ENCODE measurements around the gene IFI27.

The IFI27 gene

GRCh38 chr14:94113908-94114588 is 3.5 kb downstream of the IFI27 start:
- Histone ChIP-seq H3K9me3 (peaks cover 2% of the 10 kb centered on the region), H3K4me1 (0 out of 2 replicates have a peak, but pooled peaks cover 7% of the 10 kb centered on the region), H3K36me3 (no peaks in the 10 kb centered on the region), H3K9ac (no peak overlapping the region), H3K4me3 (no peak overlapping the region), H3K27me3 (no peaks in the 10 kb centered on the region), H3K27ac (no peak overlapping the region), H4K20me1 (no peaks in the 10 kb centered on the region), H3K4me2 (no peak overlapping the region)
- no peak for TF ChIP-seq Cebpa-rat (IDR thresholded peaks at IDR 0.05)

GRCh38 chr14:94114589-94115057 is 4.1 kb downstream of the IFI27 start:
- Histone ChIP-seq H3K4me2 (no peak overlapping the region), H3K36me3 (no peaks in the 10 kb centered on the region), H3K4me1 (0 out of 2 replicates have a peak, but pooled peaks cover 7% of the 10 kb centered on the region), H3K4me3 (no peak overlapping the region), H3K27ac (no peak overlapping the region), H3K27me3 (no peaks in the 10 kb centered on the region), H4K20me1 (no peaks in the 10 kb centered on the region), H3K9ac (no peak overlapping the region), H3K9me3 (peaks cover 7% of the 10 kb centered on the region)
- TF ChIP-seq Cebpa-rat (IDR thresholded peaks at IDR 0.05), result no peak

GRCh38 chr14:94115058-94115591 is 4.6 kb downstream of the IFI27 start:
- Histone ChIP-seq H3K4me3 (no peak overlapping the region), H3K9me3 (peaks cover 12% of the 10 kb centered on the region), H3K4me1 (0 out of 2 replicates have a peak, but pooled peaks cover 7% of the 10 kb centered on the region), H3K9ac (no peak overlapping the region), H3K36me3 (no peaks in the 10 kb centered on the region), H4K20me1 (no peaks in the 10 kb centered on the region), H3K27me3 (no peaks in the 10 kb centered on the region), H3K27ac (no peak overlapping the region), H3K4me2 (no peak overlapping the region)
- TF ChIP-seq Cebpa-rat (IDR thresholded peaks at IDR 0.05), result no peak

- H3K4me1 ChIP-seq, result 0 out of 2 replicates have a peak, but pooled peaks cover 7% of the 10 kb centered on the region
- TF ChIP-seq Cebpa-rat (IDR thresholded peaks at IDR 0.05), result no peak
- no peaks in the 10 kb centered on the region for H3K36me3 ChIP-seq
- H3K4me3 ChIP-seq, result no peak overlapping the region
- peaks cover 17% of the 10 kb centered on the region for H3K9me3 ChIP-seq
- H4K20me1 ChIP-seq, result no peaks in the 10 kb centered on the region
- no peak overlapping the region for H3K4me2 ChIP-seq
- no peaks in the 10 kb centered on the region for H3K27me3 ChIP-seq
- H3K27ac ChIP-seq, result no peak overlapping the region
- no peak overlapping the region for H3K9ac ChIP-seq
Observed at GRCh38 chr14:94115631-94116030, 5.1 kb downstream of the IFI27 start.

- Histone ChIP-seq H3K27ac (no peak overlapping the region), H3K27me3 (no peaks in the 10 kb centered on the region), H3K9me3 (peaks cover 24% of the 10 kb centered on the region), H3K9ac (no peak overlapping the region), H3K4me1 (0 out of 2 replicates have a peak, but pooled peaks cover 7% of the 10 kb centered on the region), H4K20me1 (no peaks in the 10 kb centered on the region), H3K36me3 (no peaks in the 10 kb centered on the region), H3K4me2 (no peak overlapping the region), H3K4me3 (no peak overlapping the region)
- TF ChIP-seq Cebpa-rat (IDR thresholded peaks at IDR 0.05), result no peak
Observed at GRCh38 chr14:94116701-94117100, 6.2 kb downstream of the IFI27 start.

GRCh38 chr14:94117856-94118255 is 7.3 kb downstream of the IFI27 start:
- H3K4me1 ChIP-seq, result 0 out of 2 replicates have a peak, but pooled peaks cover 7% of the 10 kb centered on the region
- H3K27ac ChIP-seq, result no peak overlapping the region
- peaks cover 28% of the 10 kb centered on the region for H3K9me3 ChIP-seq
- no peak overlapping the region for H3K4me3 ChIP-seq
- H3K9ac ChIP-seq, result no peak overlapping the region
- TF ChIP-seq Cebpa-rat (IDR thresholded peaks at IDR 0.05), result no peak
- H3K27me3 ChIP-seq, result no peaks in the 10 kb centered on the region
- H3K36me3 ChIP-seq, result no peaks in the 10 kb centered on the region
- no peaks in the 10 kb centered on the region for H4K20me1 ChIP-seq
- H3K4me2 ChIP-seq, result no peak overlapping the region

GRCh38 chr14:94119071-94119470 is 8.5 kb downstream of the IFI27 start:
- Histone ChIP-seq H3K4me1 (0 out of 2 replicates have a peak, but pooled peaks cover 7% of the 10 kb centered on the region), H3K9ac (no peak overlapping the region), H3K9me3 (peaks cover 30% of the 10 kb centered on the region), H4K20me1 (no peaks in the 10 kb centered on the region), H3K4me2 (no peak overlapping the region), H3K27ac (no peak overlapping the region), H3K27me3 (no peaks in the 10 kb centered on the region), H3K36me3 (no peaks in the 10 kb centered on the region), H3K4me3 (no peak overlapping the region)
- no peak for TF ChIP-seq Cebpa-rat (IDR thresholded peaks at IDR 0.05)

- Histone ChIP-seq H3K4me2 (no peak overlapping the region), H3K27me3 (no peaks in the 10 kb centered on the region), H3K36me3 (no peaks in the 10 kb centered on the region; the same call in 1 of the 2 replicates), H4K20me1 (no peaks in the 10 kb centered on the region), H3K4me3 (no peak overlapping the region), H3K9ac (no peak overlapping the region), H3K4me1 (peaks cover 9% of the 10 kb centered on the region; the same call in 1 of the 2 replicates), H3K9me3 (peaks cover 30% of the 10 kb centered on the region), H3K27ac (no peak overlapping the region)
- no peak for TF ChIP-seq Cebpa-rat (IDR thresholded peaks at IDR 0.05)
Observed at GRCh38 chr14:94120667-94121340, 10.3 kb downstream of the IFI27 start.

- Histone ChIP-seq H3K36me3 (no peaks in the 10 kb centered on the region; the same call in 1 of the 2 replicates), H3K4me2 (no peak overlapping the region), H3K9me3 (peaks cover 30% of the 10 kb centered on the region), H3K4me3 (no peak overlapping the region), H4K20me1 (no peaks in the 10 kb centered on the region), H3K27me3 (no peaks in the 10 kb centered on the region), H3K4me1 (peaks cover 9% of the 10 kb centered on the region; the same call in 1 of the 2 replicates), H3K27ac (no peak overlapping the region), H3K9ac (no peak overlapping the region)
- TF ChIP-seq Cebpa-rat (IDR thresholded peaks at IDR 0.05), result no peak
Observed at GRCh38 chr14:94121485-94121884, 10.9 kb downstream of the IFI27 start.

GRCh38 chr14:94122438-94122837 is 11.9 kb downstream of the IFI27 start:
- Histone ChIP-seq H3K4me3 (no peak overlapping the region), H3K4me1 (peaks cover 9% of the 10 kb centered on the region; the same call in 1 of the 2 replicates), H3K27me3 (no peaks in the 10 kb centered on the region), H3K4me2 (no peak overlapping the region), H3K27ac (no peak overlapping the region), H3K36me3 (no peaks in the 10 kb centered on the region; the same call in 1 of the 2 replicates), H3K9ac (no peak overlapping the region), H4K20me1 (no peaks in the 10 kb centered on the region), H3K9me3 (peaks cover 30% of the 10 kb centered on the region)
- no peak for TF ChIP-seq Cebpa-rat (IDR thresholded peaks at IDR 0.05)

Data from BLaER1 (cell line).